Activated T-cell treated with anti-CD3 and anti-CD28 coated beads for 24 hours (primary cell): ENCODE results near the gene PLEKHG5.
"Not testable (repeated sequence)": the region's sequence is repeated elsewhere in the genome, so short reads cannot be mapped to it uniquely, and the experiment has no call there.

Experiments
- DNase-seq: peaks from one replicate; pipeline ENCODE4 v3.0.0-alpha.2; 2020; ENCODE audit warnings: low read depth

Gene PLEKHG5

GRCh38 chr1:6463120-6463412 lies 28.4 kb downstream of the PLEKHG5 start:
- no peak for DNase-seq

DNA sequence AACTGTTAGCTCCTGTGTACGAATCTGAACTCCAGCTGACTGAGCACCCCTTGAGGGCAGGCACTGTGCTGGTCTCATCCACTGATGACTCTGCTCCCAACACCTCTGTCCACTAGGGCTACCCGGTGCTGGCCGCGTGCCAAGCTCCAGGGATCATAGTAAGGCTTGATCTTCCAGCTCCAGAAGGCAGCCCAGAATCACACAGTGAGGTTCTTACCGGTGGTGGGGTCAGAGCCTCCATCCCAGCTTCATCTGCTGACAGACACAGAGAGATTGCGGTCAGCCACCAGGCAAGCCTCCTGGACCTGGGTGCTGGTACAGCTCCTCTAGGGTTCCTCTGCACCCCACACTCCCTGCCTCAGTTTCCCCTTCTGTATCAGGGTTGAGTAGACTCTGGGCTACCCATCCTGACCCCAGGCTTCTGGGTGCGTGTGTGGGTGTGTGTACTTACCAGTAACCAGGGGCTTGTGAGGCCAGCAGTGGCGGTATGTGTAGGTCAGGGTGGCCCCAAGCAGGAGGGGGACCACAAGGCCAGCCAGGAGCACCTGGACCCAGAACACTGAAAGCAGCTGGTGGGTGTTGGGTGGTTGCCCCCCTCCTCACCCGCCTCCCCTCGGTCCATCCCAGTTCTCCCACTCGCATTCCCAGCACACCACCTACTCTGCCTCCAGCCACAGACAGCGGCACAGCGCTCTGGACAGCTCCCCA lies 28.9 kb downstream of the PLEKHG5 start:
- no peak for DNase-seq

DNA sequence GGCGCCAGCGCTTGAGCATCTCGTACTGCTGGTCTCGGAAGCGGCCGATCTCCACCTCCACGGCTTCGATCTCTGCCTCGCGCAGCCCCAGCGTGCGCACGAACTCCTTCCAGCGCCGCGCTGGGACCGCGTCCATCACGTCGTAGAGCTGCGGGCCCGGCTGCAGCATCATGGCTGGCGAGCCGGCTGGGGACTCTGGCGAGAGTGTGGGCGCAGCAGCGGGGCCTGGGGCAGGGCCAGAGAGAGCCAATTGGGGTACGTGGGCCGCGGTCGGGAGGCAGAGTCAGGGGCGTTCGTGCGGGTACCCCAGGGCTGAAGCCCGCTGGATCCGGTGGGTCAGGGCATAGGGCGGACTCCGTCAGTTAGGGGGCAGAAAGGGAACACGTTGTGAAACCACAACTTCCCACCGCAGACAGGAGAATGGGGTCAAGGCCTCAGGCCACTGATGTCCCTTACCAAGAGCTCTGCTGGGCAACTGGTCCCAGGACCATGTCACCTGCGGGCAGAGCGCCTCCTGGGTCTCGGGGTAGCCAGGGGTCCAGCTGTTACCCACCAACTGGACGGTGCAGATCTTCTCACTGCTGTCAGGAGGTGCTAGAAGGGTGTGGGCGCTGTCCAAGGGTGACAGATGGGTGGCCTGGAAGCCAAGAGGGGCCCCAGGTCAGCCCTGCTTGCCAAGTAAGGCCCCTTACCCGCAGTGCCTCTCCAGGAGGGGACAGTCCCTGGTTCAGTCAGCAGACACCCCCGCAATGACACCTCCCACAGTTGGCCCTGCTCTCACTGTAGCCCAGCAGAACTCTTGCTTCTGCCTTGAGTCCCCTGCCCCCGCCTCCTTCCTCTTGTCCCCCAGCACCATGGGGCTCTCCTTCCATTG lies 29.7 kb downstream of the PLEKHG5 start:
- no peak for DNase-seq

- no peak for DNase-seq
Measured at GRCh38 chr1:6461051-6461530, 30.4 kb downstream of the PLEKHG5 start.

- peak; percentile 75 for DNase-seq
Measured at GRCh38 chr1:6460301-6461050, 31.0 kb downstream of the PLEKHG5 start.

DNA sequence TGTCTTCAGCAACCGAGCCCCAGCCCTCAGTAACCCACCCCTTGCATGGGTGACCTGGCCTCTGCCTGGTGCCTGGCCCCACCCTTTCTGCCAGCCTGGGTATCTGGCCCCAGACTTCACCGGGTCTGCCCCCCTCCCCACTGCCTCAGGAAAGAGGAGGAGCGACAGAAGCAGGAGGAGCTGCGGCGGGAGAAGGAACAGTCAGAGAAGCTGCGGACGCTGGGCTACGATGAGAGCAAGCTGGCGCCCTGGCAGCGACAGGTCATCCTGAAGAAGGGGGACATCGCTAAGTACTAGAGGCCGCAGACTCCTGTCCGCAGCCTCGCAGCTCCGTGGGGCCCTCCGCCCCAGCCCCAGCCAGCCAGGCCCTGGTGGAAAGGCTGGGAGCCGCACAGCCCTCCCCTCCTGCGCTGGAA lies 31.6 kb downstream of the PLEKHG5 start:
- no peak for DNase-seq

DNA sequence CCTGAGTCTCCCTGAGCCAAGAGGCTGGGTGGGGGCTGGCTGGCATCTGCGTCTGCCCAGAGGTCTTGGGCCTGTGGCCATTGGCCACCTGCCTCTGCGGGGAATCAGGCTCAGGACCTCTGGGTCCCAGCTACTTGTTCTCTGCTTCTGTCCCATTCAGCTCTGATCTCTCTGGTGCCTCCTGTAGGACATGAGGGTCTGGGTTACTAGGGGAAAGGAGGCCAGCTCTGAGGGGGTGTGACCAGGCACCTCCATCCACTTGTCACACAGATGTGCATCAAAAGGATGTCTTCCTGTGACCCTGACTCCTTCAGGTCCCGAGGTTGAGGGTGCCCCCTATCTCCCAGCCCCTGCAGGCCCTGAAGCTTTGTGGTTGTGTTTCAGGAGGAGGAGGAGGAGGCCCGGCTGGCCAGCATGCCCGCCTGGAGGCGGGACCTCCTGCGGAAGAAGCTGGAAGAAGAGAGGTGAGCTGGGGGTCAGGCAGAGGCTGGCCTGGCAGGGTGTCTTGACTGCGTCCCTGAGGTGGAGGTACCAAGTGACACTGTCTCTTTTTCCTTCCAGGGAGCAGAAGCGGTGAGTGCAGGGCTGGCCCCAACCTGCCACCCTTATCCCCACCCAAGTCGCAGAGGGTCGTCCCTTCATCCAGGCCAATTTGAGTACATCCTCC lies 34.5 kb downstream of the PLEKHG5 start:
- DNase-seq, result no peak

DNA sequence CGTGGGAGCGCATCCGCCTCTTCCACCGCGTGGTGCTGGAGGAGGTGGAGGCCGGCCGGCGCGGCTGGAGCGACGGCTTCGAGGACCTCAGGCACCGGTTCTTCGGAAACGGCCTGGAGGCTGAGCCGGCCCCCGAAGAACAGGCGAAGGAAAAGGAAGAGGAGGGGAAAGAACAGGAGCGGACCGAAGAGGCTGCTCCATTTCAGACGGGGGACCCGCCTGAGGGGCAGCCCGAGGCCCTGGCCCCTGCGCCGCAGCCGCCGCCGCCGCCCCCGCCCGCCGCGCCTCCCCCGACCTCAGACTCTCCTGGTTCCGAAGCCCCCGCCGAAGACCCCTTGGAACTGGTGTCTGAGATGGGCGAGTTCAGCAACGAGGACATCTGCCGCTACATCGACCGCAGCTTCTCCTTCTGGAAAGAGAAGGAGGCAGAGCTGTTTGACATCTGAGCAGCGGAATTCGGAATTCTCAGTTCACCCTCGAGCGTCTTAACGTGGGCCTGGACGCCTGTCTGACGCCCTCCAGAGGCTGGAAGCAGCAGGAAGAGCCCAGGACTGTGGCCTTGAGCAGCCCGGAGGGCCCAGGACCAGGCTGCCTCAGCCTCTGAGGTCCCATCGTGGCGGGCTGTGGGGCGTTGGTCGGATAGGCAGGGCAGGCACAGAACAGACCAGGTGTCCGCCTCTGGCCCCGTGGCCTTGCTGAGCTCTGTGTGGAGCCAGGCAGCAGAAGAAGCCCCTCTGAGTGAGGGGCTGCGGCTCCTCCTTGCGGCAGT lies 35.5 kb downstream of the PLEKHG5 start:
- DNase-seq, result not testable (repeated sequence)

DNA sequence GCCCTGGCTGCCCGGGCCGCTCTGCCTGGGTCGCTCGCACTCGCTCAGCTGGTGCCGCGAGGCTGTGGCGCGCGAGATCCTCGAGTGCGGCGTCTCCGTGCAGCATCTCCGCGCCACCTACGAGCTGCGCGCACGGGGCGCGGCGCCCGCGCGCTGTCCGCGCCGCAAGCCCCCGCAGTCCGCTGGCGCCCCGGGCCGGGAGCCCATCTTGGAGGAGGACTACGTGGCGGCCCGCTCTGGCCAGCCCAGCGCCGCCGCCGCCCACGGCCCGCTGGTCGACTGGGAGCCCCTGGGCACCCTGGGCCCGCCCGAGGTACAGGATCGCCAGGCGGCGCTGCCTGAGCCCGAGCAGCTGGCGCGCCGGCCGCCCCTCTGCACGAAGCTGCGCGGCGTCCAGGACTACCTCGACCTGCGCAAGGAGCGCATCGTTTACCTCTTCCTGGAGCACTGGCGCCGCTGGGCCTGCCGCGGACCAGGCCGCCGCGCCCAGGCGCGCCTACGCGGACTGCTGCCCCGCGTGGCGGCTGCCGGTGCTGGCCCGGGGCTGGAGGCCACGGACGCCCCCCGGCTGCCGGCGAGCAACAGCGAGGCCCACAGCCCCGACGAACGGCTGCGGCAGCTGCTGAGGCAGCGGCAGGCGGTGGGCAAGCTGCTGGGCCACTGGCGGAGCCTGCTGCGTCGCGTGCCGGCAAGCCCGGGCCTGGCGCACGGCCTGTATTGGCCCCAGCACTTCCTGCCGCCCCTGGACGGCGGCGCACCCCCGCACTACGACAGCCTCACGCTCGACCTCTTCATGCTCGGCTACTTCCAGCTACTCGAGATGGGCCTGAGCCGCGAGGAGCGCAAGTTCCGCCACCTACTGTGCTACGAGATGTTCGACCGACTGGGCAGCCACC lies 36.4 kb downstream of the PLEKHG5 start:
- DNase-seq, result no peak

GRCh38 chr1:6453895-6454855 lies 37.3 kb downstream of the PLEKHG5 start:
- DNase-seq, result not testable (repeated sequence)

DNA sequence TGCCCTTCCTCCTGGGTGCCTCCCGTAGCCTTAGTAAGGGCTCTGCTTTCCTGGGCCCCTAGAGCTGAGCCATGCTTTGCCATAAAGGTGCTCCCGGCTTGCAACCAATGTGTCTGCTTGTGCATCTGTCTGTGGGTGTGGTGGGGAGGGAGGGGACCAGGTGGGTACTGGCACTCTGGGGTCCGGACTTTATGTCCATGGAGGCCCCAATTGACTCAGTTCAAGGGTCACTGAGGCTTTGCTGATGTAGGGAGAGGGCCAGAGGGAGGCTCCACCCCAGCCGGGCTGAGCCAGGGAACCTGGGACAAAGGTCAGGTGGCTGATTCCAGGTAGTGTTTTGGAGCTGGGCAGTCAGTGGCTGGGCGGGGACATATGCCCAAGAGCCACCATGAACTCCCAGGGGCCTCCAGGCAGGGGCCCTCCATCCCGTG lies 40.5 kb downstream of the PLEKHG5 start:
- no peak for DNase-seq

- DNase-seq, result not testable (repeated sequence)
Measured at GRCh38 chr1:6450486-6450885, 41.0 kb downstream of the PLEKHG5 start.

DNA sequence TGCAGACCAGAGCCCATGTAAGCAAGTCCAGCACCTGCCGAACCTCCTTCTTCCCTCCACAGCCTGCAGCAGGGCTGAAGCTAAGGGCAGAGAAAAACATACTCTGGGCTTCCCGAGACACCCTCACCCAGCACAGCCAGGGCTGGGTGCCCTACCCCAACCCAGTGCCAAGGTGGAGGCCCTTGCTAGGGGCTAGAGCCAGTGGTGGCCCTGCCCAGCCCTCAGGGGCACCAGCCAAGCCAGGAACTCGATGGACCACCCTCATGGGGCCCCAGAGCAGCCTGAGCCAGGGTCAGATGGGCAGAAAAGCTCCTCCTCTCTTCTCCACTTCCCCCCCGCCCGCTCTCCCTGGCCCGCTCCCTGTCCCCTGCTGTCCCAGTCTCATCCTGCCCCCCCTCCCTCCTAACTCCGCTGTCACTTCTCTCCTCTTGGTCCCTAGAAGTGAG lies 41.4 kb downstream of the PLEKHG5 start:
- no peak for DNase-seq

DNA sequence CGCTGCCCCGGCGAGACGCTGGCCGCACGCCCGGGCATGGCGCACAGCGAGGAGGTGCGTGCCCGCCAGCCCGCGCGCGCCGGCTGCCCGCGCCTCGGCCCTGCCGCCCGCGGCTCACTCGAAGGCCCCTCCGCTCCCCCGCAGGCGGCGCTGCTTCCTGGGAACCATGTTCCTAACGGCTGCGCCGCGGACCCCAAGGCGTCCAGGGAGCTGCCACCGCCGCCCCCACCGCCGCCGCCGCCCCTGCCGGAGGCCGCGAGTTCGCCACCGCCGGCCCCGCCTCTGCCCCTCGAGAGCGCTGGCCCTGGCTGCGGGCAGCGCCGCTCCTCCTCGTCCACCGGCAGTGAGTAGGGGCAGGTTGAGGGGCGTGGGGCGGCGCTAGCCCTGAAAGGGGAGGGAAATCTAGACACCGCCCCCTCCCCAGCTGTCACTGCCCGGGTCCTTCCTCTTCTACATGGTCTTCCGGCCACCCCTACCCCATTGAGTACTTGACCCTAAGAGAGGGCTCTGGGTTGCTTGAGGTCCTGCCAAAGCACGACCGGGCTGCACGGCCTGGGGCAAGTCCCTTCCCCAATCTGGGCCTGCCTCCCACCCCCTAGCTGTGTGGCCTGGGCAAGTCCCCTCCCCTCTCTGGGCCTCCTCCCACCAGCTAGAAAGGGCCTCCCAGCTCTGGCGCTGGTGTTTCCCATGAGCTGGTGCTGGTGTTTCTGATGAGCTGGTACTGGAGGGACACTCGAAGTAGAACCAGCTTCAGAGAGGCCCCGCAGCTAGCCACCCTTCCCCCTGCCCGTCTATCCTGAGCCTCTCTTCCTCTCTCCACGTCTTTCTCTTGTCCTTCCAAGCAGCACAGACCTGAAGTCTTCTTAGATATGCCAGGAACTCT lies 42.5 kb downstream of the PLEKHG5 start:
- DNase-seq, result no peak

DNA sequence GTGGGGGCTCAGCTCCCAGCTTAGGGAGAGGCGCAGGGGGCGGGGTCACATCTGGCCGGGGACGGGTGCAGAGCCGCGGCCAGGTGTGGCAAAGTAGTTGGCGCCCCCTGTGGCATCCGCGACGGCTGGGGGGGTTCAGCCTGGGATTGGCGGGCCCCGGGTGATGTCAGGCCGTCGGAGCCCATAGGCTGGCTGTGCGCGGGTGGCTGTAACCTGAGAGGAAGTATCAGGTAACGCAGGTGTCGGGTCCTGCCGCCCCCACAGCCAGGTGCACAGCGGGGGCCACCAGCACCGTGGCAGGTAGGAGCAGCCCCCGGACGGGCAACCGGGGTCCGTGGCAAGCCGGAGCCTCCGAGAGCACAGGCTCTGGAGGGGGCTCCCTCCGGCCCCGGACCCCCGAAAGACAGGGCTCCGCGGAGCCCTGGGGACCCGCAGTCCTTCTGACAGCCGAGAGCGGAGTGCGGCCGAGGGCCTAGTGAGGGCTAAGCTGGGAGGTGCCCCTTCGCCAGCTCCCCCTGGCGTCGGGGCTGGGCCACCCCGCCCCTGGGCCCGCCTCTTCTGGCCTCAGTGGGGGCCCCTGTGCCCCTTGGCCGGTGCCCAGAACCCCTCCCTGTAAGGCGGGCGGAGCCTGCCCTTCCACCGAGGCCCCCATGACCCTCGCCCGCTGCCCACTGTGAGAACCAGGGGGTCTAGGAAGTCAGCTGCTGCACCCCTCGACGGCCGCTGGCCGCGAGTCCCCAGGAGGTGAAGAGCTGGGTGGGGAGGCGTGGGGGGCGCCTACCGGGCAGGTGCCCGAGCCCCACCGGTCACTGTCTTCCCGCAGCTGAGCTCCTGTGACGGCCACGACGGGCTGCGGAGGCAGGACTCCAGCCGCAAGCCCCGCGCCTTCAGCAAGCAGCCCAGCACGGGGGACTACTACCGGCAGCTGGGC lies 43.4 kb downstream of the PLEKHG5 start:
- DNase-seq, result no peak

GRCh38 chr1:6447016-6447817 lies 44.2 kb downstream of the PLEKHG5 start:
- no peak for DNase-seq
